Right ventricle myocardium superior (tissue), 1 donor: ENCODE measurements around the gene KCNJ14. TPM values are rescaled to one million over a fixed set of nuclear protein-coding genes. Genes with fewer than 3 reads are reported as not detected.

Source experiments
- ATAC-seq: fragments of 200-7000 bp; cut with Tn5 transposase; one replicate; pipeline ENCODE4 v1.9.1; 2020; ENCODE audit warnings: mild to moderate bottlenecking; ENCODE audit not compliant: poor library complexity
- DNase-seq: peaks from one replicate; pipeline ENCODE4 v3.0.0-alpha.2; 2020
- intact Hi-C: fragments of 100-400 bp; cut with DNase I; formaldehyde crosslinking; loops from one replicate; pipeline ENCODE4 v1.11.2; 2022
- total RNA-seq: library from RNA; stranded (reverse); fragmentation: NEBNext Ultra II Directional; extraction: Animal tissue kit (Norgen Biotek cat#: 25700); gene quantifications from one replicate; pipeline ENCODE4 v1.2.1, GENCODE V29; 2021
- donor health status: DM: no; HTN: yes; CAD: no; lungs with severe emphysema.

KCNJ14 gene
- total RNA-seq, 1 donor from 2014 or later, result 0.24 TPM

DNA sequence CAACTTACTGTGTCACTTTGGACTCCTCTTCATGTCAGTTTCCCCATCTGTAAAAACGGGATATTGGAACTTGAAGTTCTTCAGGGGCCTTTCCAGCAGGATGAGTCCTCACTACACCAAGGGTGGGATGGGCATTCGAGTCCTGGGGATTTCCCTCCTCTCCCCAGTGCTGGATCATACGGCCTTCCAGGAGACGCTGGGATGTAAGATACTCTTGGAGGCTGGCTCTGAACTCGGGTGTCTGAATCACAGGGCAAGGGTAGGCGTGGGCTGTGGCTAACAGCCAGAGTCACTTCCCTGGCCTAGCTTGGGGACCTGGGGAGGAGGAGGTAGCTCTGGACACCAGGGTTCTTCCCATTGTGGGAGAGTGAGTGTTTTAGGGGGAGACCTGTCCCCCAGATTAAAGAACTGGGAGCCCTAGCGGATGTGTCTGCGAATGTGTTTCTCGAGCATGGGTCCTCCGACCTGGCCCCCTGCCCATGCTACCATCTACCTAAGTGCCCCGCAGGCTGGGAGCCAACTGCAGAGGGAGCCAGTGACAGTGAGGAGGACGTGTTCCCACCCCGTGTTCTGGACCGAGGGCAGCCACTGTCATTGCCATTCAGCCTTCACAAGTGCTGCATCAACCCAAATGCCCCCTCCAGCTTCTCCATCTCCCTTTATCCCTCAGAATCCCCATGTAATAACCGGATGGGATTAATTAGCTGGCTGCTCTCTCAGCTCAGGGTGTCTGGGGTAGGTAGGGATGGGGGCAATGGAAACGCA lies 11.4 kb downstream of the KCNJ14 start:
- DNase-seq, result no peak
- ATAC-seq, result no peak
- intact Hi-C loops, result no loop called here

- ATAC-seq, result peak; percentile 95
- intact Hi-C loops, result no loop called here
- DNase-seq, result peak; percentile 100
Measured at GRCh38 chr19:48468772-48469288, 13.5 kb downstream of the KCNJ14 start.

DNA sequence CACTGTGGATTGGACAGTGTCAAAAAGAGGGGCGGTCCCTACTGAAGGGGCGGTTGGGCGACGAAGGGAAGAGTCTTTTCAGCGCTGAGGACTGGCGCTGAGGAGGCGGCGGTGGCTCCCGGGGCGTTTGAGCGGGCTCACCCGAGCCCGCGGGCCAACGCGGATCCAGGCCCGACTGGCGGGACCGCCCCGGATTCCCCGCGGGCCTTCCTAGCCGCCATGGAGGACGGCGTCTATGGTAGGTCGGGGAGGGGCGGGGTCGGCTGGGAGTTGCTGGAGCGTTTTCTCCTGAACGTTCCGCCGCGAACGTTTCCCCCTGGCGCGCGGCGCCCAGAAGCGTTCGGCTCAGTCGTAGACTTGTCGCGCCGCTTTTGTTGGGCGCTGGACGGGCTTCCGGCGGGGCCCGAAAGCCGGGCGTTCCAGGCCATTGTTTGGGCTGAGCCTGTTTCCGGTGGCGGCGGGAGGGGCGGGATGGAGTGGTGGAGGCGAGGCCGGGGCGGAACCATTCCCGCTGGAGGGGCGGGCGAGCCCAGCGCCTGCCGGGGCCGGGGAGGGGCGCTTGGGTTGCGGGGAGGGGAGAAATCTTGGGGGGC lies 14.0 kb downstream of the KCNJ14 start, which contains the start of gene CYTH2:
Gene CYTH2, plus strand, starts transcription at position 81 of the 593 bp plus-strand sequence. Its CDS starts 139 bp downstream, at position 220.
- ATAC-seq (peak; percentile 85), DNase-seq (peak; percentile 93)

GRCh38 chr19:48469934-48470680 lies 14.7 kb downstream of the KCNJ14 start:
- intact Hi-C loops, result no loop called here
- ATAC-seq (no peak), DNase-seq (no peak)

More for the DNA sequence above, 14.0 kb downstream of the KCNJ14 start, which contains the start of gene CYTH2:
- intact Hi-C loops, result no loop called here

GRCh38 chr19:48470856-48471255 lies 15.5 kb downstream of the KCNJ14 start:
- ATAC-seq (no peak), DNase-seq (no peak)
- intact Hi-C loops, result no loop called here

- intact Hi-C loops, result no loop called here
- ATAC-seq, result no peak
Measured at GRCh38 chr19:48471836-48472235, 16.5 kb downstream of the KCNJ14 start.

DNA sequence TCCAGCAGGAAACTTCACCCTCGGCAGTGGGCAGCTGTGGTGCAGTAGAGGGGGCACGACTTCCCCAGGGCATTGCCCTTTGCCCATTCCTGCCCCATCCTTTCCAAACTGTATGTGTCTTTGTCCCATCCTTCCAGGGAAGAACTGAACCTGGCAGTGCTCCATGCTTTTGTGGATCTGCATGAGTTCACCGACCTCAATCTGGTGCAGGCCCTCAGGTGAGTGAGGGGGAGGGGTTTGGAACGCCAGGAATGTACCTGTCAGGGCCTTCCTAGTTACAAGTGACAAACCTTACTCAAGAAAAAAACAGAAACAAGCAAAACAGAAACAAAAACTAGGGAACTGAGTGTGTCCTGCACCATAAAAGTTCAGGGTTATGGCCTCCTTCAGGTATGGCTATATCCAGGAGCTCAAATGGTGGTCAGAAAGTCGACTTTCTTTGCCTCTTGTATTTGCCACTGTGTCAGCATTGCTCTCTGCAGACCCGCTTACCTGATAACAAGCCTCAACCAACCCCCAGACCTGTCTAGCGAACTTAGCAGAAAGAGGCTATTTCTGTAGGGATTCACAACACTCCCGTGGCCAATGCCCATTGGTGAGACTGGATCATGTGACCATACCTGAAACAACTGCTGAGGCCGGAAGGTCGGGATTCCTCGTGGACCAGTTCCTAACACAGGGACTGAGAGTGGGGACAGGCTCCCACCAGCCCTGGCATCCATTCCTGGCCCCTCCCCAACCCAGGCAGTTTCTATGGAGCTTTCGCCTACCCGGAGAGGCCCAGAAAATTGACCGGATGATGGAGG lies 18.0 kb downstream of the KCNJ14 start:
- ATAC-seq (no peak), DNase-seq (peak; percentile 7)
- intact Hi-C loops, result no loop called here

More at GRCh38 chr19:48471836-48472235, 16.5 kb downstream of the KCNJ14 start:
- DNase-seq, result no peak

GRCh38 chr19:48474084-48474592 lies 18.8 kb downstream of the KCNJ14 start:
- intact Hi-C loops, result no loop called here
- ATAC-seq (no peak), DNase-seq (no peak)

DNA sequence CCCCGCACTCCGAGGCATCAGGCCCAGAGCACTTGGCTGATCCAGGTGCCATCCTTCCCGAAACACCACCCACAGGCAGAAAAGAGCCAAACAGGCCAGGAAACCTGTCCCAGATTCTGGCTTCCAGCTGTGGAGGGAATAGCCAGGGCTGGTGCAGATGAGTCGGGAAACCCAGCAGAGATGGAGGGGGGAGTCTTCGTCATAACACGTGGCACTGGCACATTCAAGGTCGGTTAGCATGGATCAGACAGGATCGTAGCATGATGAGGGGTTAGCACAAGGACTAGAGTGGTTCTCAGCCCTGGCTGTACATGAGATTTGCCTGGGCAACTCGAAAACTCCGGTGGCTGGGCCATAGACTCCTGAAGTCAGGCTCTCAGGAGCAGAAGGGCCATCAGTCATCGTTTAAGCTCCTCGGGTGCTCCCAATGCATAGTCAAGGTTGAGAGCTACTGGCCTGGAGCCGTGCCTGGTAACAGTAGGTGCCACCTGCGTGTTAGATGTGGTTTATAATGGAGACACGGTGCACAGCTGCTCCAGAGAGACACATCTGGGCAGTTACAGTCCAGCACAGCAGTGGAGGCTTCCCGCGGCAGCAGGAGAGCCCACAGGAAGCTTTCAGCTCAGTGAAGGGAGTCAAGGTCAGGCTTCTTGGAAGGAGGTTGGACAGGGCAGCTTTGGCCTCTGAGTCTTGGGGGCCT lies 20.1 kb downstream of the KCNJ14 start:
- no peak for ATAC-seq
- DNase-seq, result no peak
- intact Hi-C loops, result no loop called here

GRCh38 chr19:48476176-48476575 lies 20.8 kb downstream of the KCNJ14 start:
- intact Hi-C loops, result no loop called here
- ATAC-seq (no peak), DNase-seq (no peak)

GRCh38 chr19:48477067-48477685 lies 21.8 kb downstream of the KCNJ14 start:
- ATAC-seq (no peak), DNase-seq (no peak)
- intact Hi-C loops, result no loop called here

- intact Hi-C loops, result no loop called here
- DNase-seq (no peak), ATAC-seq (no peak)
Measured at GRCh38 chr19:48477698-48478338, 22.4 kb downstream of the KCNJ14 start.

- ATAC-seq (no peak), DNase-seq (no peak)
- intact Hi-C loops, result no loop called here
Measured at GRCh38 chr19:48478339-48479256, 23.2 kb downstream of the KCNJ14 start.

DNA sequence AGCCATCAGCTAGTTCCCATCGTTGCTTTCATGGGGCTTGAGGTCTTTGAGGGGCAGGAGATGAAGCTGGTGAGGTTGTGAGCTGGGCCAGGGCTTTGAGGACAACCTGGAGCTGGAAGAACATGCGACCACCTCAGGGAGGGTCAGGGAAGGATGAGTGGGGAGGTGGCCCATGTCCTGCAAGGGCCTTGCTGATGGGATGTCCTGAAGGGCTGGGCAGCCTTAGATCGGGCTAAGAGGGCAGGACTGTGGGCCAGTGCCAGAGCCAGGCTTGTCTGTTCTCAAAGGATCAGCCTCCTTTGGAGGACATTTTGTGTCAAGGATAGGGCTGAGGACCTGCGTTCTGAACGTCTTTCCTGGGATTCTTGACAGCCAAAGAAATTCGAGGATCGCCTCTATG lies 24.3 kb downstream of the KCNJ14 start:
- DNase-seq (no peak), ATAC-seq (peak; percentile 20)
- intact Hi-C loops, result no loop called here

DNA sequence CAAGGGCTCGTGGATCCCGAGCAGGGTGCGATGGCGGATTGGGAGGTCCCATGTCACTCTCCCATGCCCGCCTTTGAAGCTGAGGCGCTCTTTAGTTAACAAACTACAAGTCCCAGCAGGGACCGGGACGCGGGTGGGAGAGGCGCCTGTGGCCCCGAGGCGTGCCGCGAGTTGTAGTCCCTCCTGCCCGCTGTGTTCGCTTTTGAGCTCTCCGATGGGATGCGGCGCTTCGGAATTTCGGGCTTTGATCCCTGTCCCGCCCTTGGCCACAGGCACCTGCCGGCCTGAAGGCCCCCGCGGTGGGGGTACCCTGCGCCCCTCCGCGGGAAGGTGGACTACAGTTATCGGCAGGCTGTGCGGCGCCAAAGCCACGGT lies 24.8 kb downstream of the KCNJ14 start:
- intact Hi-C loops, result no loop called here
- ATAC-seq, result peak; percentile 85
- peak; percentile 81 for DNase-seq
